NCI-H1105 treated with DMSO at 0.1 percent for 48 hours (cell line): ENCODE data around the gene OVCH1.

Experiments
- DNase-seq: peaks from one replicate; lab custom pipeline; 2025; lab: John Stamatoyannopoulos, UW

Gene OVCH1, protein sequence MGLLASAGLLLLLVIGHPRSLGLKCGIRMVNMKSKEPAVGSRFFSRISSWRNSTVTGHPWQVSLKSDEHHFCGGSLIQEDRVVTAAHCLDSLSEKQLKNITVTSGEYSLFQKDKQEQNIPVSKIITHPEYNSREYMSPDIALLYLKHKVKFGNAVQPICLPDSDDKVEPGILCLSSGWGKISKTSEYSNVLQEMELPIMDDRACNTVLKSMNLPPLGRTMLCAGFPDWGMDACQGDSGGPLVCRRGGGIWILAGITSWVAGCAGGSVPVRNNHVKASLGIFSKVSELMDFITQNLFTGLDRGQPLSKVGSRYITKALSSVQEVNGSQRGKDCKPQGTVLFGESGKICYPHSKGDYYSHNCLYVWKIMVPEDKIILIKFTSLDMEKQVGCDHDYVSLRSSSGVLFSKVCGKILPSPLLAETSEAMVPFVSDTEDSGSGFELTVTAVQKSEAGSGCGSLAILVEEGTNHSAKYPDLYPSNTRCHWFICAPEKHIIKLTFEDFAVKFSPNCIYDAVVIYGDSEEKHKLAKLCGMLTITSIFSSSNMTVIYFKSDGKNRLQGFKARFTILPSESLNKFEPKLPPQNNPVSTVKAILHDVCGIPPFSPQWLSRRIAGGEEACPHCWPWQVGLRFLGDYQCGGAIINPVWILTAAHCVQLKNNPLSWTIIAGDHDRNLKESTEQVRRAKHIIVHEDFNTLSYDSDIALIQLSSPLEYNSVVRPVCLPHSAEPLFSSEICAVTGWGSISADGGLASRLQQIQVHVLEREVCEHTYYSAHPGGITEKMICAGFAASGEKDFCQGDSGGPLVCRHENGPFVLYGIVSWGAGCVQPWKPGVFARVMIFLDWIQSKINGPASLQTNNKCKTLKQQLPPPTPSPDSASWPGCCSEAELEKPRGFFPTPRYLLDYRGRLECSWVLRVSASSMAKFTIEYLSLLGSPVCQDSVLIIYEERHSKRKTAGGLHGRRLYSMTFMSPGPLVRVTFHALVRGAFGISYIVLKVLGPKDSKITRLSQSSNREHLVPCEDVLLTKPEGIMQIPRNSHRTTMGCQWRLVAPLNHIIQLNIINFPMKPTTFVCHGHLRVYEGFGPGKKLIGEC

GRCh38 chr12:29497588-29497987 is at the start of gene OVCH1:
OVCH1 (minus strand) TSS chr12:29497686; CDS start chr12:29497686, 0 bp downstream.
- DNase-seq: no peak

GRCh38 chr12:29547151-29547632 is 49.7 kb upstream of the OVCH1 start:
- DNase-seq: no peak

GRCh38 chr12:29546000-29546399 is 48.5 kb upstream of the OVCH1 start:
- DNase-seq: no peak

DNA sequence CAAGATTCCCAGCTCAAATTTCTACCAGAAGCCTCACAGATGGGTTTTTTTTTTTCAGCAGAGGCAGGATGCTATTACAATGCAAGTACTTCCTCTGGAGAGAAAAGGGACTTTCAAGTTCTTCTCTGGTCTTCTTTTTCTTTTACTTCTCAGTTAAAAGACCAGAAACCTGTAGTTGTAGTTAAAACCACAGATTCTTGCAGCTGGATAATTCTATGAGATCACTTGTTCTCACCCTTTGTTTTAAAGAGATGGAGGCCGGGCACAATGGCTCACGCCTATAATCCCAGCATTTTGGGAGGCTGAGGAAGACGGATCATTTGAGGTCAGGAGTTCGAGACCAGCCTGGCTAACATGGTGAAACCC is 47.6 kb upstream of the OVCH1 start:
- no peak for DNase-seq

DNA sequence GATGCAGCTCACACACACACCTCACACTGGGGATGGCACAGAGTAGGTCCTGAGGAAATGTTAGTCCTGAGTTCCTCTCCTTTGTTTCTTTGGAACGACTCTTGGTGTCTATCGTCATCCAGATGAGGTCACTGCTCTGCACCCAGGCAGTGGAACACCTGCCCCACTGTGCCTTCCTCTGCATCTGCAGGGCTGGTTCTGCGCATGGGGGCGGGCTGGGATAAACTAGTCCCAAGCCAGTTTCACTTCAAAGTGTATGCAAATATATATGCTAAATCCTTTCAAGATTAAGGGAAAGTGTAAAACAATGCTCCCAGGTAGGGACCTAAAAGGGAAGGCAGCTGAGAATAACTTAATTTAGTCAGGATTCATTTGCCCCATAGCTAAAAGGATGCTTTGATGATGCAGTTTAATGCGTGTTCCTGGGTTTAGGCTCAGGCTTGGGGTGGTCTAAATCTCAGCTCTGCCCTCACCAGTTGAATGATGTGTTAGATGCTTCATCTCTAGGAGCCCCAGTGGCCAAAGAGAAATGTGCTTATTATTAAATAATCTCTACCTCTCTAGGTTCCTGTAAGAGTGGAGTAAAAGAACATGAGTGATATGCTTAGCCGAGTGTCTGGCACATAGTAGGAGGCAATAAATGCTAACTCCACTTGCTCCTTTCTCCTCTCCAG is 47.1 kb upstream of the OVCH1 start:
- DNase-seq: no peak

DNA sequence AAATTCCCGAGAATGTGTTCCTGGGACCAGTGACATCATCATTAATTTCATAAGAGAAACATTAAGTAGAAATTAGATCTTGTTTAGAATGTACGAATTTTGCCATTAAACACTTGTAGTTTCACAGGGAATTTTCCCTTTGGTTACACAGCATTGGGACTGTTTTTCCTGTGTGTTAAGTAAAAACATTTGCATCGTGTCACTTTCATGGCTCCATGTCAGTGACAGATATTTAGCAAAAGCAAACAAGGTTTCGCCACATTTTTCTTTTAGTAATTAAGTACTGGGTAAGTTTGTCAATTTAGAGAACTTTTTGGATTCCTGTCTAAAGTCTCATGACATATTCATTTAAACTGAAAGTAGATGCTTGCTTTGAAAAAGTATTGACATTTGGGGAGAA is 45.5 kb upstream of the OVCH1 start:
- no peak for DNase-seq

DNA sequence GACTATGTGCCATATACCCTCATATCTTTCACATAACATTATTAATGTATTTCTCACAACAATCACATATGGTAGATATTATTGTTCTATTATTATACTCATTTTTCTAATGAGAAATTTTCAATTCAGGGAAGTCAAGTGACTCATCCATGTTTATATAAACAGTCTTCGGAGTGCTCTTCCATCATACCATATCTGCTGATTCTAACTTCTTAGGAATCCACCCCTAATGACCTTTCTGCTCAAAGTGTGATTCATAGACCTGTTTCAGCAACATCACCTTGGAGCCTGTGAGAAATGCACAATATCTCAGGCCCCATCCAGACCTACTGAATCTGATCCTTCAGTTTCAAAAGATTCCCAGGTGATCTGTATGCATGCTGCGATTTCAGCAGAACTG is 39.8 kb upstream of the OVCH1 start:
- DNase-seq: no peak

GRCh38 chr12:29534935-29535334 is 37.4 kb upstream of the OVCH1 start:
- DNase-seq: no peak

GRCh38 chr12:29533815-29534489 is 36.5 kb upstream of the OVCH1 start:
- DNase-seq: no peak

DNA sequence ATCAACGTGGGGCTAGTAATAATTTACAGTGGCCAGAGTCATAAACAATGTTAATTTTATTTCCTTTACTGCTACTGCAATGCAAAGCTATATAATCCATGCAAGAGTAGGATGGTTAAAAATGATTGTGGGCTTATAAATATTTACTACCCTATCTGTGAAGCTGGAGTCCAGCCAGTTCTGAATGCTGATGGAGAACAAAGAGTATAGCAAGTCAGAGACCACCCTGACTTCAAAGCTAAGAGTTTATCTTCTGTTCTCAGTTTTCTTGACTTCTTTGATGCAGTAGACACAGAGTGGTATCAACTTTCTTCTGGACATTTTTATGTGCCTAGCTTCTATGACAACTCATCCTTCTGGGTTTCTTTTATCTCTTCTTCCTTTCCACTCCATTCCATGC is 34.0 kb upstream of the OVCH1 start:
- no peak for DNase-seq

- DNase-seq: no peak
These were observed 33.0 kb upstream of the OVCH1 start for GRCh38 chr12:29530436-29530835.

DNA sequence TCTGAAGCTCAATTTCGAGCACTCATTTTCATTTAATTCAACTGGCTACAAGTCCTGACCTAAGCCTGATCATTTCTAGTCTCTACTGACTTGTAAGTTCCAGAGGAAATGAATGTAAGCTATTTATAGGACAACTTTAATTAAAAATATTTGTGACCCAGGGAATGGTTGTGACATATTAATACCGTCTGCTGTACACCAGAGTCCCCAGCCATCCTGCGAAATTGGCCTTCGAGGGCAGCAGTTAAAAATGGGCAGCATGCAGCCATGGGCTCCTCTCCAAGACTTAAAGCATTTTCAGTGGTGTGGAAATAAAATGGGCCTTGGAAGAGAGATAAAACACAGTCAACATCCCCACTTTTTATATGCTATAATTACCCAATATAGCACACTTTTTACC is 30.7 kb upstream of the OVCH1 start:
- no peak for DNase-seq

GRCh38 chr12:29521951-29522350 is 24.5 kb upstream of the OVCH1 start:
- no peak for DNase-seq

GRCh38 chr12:29519585-29520182 is 22.2 kb upstream of the OVCH1 start:
- DNase-seq: peak; percentile 54

DNA sequence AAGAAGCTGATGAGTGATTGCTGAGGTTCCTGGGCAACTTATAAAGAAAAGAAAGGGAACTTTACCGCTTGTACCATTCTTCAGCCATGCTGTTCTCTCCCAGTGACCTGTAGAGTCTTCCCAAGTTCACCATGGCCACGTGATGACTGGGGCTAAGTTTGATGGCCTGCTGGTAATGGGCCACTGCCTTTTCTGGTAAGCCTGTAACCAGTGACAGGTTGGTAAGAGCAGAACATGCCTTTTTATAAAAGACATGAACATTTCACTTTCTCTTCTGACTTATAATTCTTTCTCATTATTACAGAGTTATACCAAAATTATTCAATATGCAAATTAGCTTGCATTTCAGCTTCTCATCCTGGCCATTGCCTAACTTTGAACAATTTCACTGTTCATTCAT is 20.9 kb upstream of the OVCH1 start:
- DNase-seq: no peak

GRCh38 chr12:29517264-29517663 is 19.8 kb upstream of the OVCH1 start:
- peak; percentile 15 for DNase-seq

DNA sequence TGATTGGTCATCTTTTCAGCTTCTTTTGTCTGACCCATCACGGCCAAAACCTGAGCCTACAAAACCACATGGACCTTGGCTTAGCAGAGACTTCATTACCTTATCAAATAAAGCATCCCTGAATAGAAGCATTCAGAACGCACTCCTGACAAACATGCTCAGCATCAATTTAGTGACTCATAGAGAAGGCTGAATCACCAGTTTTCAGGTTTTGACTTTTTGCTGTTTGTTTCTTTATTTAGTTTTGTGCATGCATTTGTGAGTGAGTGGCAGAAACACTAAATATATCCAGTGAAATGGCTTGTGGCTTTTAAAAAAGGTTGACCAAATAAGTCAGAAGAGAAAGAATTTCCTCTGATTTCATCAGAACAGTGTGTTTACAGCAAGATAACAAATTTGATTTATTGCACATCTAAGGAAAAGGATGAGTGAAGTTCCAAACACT is 19.0 kb upstream of the OVCH1 start:
- no peak for DNase-seq

DNA sequence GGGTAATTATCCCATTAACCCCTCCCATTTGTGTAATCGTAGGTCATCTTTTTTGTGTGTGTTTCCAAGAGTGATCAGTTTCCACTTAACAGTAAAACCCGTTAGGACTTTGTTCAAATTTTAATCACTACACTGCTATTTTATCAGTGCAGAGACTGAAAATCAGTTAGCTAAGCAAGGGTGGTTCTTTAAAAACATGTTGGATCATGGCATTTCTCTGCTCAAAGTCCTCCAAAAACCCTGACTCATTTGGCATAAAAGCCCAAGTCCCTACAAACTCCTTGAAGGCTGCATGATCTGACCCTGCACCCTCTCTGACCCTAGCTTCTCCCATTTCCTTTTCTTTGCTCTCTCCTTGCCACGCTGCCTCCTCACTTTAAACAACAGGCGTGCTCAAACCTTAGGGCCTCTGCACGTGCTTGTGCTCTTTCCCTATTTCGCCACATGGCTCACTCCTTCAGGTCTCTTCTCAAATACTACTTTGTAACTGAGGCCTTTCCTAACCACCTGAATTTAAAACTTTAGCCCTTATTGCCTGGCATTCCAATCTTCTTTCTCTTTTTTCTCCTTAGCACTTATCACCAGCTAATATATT is 13.2 kb upstream of the OVCH1 start:
- peak; percentile 36 for DNase-seq

- DNase-seq: no peak
These were observed 12.0 kb upstream of the OVCH1 start for GRCh38 chr12:29509503-29509902.

DNA sequence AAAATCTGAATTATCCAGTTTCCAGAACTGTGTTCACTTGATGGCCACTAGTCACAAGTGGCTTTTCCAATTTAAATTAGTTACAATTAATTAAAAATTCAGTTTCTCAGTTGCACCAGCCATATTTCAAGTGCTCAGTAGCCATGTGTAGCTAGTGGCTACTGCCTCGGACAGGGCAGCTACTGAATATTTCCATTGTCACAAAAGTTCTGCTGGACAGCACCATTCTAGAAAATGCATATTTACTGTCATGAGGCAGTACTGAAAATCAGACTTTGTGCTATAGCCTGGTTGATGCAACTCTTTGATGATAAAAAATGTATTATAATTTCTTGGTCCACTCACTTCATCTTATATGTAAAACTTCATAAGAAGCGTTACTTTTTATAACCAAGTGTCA is 11.5 kb upstream of the OVCH1 start:
- DNase-seq: no peak

GRCh38 chr12:29505122-29505521 is 7.6 kb upstream of the OVCH1 start:
- DNase-seq: no peak
